Stimulated activated CD4-positive, alpha-beta T cell treated with anti-CD3 and anti-CD28 coated beads, Interleukin-12 subunit alpha, Interleukin-12 subunit beta, amount 100 ng/mL, for 48 hours (primary cell): ENCODE measurements around the gene GPC3.
A peak's percentile ranks its signal among the peaks of the same experiment; 100 is the strongest.
"Not testable (repeated sequence)": the region's sequence is repeated elsewhere in the genome, so short reads cannot be mapped to it uniquely, and the experiment has no call there.

Experiments used
- DNase-seq, 3 donors: peaks; one replicate each; pipeline ENCODE4 v3.0.0-alpha.2; 2020; ENCODE audit warnings: low read depth in 2 of 3, low spot score in 1 of 3

GPC3 gene

DNA sequence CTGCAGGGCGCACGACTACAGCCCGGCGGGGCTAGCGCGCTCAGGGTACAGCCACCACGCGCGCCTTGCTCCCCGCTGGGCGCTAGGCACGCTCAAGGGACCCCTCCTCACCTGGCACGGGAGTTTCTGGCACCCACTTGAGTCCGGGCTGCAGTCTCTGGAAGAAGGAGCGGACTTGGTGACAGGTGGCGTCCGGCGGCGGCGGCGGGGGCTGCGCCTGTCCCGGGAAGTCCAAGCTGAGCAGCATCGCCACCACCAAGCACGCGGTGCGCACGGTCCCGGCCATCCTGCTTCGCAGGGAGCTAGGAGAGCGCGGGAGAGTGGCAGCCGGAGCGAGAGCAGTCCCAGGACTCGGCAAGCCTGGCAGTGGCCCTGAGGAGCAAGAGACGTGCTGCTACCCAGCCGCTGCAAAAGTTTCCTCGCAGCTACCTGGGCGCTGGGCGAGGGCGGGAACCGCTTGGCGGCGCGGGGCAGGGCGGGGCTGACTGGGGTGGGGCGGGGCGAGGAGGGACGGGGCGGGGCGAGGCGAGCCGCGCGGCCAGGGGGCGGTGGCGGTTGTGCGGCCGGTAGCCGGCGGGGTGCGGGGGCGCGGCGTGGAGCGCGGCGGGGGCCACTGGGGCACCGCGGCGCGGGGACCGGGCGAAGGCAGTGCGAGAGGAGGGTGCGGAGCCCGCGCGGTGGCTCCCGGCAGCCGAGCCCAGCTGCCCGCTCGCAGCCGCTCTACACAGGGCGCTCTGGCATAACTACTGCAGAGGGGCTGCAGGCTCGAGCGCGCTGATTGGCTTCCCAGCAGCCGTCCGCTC lies at the start of gene GPC3:
Gene GPC3 (minus strand): TSS at position 431 of the 803 bp plus-strand sequence.
- peak in 2 of 3 donors; percentile 8 to 10 for DNase-seq

DNA sequence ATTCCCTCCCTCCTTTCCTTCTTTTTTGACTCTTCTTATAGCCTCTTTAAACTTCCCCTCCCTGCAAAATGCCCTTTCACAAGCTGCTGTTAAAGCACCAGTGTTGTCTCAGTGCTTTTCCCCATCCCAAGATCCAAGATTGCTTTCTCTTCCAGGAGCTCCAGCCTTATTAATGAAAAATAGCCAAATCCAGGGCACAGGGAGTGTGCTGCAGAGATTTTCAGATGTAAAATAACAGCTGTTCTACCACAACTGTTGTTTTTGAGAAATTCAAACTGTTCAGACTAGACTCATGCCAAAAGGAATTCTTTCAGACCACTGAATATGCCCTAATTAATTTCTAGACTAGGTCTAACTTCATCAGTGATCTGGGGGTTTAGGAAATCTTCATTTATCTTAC lies 47.0 kb upstream of the GPC3 start:
- no peak for DNase-seq

DNA sequence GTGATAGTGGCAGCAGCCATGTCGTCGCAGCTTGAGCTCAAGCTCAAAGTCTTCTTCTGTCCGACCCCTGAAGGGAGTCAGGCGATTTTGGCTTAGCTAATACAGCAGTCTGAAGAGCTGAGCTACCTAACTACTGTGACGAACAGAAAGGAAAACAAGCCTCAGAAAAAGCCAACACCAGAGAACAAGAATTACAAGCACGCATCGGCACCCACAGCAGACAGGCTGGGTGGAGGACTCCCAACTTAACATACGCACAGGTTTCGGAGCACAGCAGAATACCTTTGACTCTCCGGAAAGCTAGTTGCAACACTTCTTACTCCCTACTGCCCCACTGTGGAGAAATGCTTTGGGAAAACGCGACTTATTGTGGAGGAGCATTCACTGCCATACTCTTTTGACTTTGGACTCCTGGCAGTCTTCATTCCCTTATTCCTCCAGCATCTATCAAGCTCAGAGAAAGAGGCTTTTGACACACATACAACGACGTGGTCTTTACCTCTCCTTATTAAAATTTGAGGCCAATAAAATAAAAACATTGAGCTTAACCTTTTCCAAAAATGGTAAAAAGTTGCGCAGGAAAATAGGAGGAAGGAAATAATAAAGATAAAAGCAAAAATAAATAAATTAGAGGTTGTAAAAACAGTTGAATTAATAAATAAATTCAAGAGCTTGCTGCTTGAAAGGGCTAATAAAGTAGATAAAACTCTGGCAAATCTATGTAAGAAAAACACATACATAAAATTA lies 41.3 kb upstream of the GPC3 start:
- DNase-seq = peak in 2 of 3 donors; percentile 4 to 29

DNA sequence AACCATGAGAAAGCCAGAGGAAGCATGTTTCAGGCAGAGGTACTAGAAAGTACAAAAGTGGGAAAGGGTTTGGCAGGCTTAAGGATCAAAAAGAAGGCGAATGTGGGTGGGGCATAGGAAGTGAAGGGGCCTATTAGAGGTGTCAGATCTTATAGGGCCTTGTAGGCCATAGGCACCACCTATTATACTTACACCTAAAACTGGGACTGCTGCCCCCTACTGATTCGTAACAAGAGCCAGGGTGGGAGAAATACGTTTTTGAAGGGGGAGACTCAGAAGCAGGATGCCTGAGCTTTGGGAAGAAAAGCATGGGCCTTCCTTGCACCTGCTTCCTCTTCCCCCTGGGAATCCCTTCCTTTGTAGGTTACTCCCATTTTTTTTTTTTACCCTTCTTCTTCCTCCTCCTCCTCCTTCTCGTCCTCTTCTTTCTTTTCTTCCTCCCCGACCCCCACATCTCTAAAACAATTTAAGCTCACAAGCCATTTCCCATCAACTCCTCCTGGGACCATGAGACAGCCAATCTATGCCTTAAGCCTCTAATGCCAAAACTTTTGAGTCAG lies 40.7 kb upstream of the GPC3 start:
- no peak for DNase-seq

DNA sequence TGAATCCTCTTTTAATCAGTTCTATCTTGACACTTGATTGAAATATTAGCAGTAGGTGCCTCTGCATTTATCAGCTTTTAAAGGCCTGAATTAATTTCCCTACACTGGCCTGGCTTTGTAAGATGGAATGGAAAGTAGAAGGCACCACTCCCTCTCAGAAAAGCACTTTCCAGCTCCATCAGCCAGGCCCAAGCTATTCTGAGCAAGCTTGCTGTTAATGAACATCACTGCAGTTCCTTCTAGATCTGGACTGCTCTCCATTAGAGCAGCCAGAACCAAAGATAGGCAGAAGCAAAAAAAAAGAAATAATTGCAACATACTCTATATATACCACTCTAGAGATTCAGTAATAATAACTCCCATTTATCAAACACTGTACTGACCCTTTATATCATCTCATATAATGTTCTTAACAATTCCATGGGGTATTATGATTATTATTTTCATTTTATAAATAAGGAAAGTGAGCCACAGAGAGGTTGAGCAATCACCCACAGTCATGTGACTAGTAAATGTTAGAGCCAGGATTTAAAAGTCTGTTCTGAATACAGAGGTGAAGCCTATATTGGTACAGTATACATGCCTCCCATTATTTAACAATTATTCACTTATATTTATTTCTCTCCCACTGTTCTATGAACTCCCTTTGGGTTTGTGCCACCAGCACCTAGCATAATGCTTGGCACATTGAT lies 39.4 kb upstream of the GPC3 start:
- DNase-seq = no peak

DNA sequence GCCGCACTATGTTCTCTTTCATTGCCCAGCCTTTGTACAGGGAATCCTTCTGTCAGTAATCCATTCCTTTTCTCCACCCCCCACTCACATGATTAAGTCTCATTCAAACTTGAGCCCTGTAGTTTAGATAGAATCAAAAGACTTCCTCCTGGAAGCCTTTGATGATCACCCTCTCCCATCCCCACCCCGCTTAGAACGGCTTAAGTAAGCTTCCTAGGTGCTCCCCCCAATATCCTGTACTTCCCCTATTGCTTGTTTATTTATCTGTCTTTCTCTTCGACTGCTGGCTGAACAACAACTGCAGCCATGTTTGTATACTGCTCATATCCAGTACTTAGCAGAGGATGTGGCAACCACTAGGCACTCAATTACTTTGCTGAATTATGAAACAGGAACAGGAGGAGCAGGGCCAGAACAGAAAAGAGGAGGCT lies 38.5 kb upstream of the GPC3 start:
- DNase-seq = no peak

DNA sequence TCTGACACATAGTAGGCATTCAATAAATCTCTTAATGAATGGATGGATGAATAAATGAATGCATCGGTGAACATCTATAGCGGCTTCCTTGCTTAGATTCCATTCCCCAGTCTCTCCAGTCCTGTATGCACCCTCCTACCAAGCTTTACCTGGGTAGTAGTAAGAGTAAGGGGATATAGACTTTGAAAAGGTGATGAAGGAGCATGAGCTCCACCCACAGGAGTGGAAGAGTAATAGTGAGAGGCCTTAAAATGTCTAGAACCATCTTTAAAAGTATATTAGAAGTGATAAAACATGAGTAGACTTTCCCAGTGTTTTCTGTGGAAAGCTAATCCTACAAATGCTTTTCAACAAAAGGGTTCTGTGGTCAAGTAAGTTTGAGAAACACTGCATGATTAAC lies 35.5 kb upstream of the GPC3 start:
- DNase-seq = no peak

DNA sequence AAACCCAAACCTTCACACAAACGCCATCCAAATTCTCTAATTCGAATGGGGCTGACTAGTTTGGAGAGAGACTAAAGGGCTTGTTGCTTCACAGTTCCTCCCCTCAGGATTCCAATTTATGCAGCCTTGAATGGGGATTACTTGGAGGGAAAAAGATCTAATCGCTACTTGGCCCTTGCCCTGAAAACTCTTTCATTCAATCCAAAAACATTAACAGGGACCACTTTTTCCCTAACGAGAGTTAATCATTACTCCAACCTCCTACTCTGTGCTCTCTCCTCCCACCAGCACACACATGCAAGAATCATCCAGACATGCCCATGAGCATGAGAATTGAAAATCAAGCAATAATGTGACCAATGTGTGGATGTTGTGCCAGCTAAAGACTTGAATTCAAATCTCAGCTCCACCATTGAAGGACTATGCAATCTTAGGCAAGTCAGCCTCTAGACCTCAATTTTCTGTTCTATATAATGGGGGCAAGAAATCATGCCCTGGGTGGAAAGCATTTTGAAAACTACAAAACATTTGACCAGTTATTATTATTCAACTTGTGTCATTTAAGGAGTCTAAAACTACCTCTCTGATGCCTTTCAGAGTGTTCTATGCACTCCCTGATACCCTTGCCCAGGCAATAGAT lies 34.3 kb upstream of the GPC3 start:
- DNase-seq = no peak

DNA sequence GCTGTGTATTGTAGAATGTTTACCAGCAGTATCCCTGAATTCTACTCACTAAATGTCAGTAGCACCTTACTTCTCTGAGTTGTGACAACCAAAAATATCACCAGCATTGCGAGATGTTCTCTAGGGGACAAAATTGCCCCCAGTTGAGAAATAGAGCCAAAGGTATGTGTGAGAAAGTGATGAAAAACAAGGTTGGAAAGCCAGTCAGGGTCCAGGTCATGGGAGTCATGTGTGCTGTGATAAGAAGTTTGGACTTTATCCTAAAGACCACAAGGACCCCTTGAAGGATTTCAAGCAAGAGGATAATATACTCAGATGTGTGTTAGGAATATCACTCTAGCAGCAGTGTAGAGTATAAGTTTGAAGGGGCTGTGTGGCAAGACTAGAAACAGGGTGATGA lies 30.9 kb upstream of the GPC3 start:
- DNase-seq = not testable (repeated sequence)

DNA sequence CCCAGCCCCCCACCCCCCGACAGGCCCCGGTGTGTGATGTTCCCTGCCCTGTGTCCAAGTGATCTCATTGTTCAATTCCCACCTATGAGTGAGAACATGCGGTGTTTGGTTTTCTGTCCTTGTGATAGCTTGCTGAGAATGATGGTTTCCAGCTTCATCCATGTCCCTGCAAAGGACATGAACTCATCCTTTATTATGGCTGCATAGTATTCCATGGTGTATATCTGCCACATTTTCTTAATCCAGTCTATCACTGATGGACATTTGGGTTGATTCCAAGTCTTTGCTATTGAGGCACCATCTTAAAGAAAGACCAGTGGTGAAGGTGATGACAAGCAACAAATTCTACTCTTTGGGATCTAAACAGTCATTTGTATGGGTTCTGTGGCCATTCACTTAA lies 30.1 kb upstream of the GPC3 start:
- DNase-seq = not testable (repeated sequence)

DNA sequence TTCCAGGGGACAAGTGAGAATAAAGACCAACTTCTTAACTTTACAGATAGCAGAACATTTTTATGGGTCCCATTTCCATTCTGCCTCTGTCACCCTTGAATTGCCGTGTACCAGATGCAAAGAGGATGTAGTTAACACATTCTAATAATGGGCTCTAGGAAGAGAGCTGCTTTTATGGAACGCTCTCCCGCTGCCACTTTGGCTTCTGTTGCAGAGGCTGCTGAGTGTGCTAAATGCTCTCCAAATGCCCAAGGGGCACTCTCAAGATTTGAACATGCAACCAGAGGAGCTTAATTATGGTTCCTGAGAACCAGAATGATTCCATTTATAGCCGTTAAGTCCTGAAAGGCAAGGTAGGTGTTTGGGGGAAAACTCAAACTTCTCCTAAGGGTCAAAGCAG lies 28.1 kb upstream of the GPC3 start:
- DNase-seq = no peak

DNA sequence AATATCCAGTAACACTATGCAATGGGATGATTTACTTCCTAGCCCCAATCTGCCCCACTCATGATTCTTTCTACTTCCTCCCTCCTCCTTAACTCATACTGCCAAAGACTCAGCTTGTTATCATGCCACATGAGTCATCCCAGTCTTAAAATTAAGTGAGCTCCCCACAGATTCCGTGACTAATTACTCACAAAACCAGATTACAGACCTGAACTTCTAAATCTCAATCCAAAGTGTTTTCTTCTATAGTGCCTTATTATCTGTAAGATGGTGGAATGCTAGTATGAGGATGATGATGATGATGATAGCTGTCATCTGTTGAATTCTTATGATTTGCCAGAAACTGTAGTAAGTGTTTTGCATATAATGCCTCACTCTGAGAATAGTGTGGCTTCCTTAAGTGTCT lies 27.7 kb upstream of the GPC3 start:
- no peak for DNase-seq

DNA sequence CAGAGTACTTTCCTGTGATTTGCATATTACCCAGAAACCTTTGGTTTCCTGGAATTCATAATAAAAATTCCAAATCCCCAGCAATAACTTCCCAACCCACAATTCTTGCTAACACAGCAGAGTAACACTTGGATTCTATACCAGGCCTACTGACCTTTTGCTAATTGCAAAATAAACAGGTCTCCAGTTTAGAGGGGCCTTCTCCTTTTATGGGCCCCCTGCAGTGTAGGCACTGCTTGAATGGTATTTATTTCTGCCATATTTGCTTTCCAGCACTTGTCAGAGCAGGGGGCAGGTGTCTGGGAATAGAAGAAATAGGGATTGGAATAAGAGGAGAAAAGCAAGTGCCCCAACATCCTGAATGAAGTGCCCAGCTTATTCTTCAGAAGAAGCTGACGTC lies 25.3 kb upstream of the GPC3 start:
- no peak for DNase-seq

DNA sequence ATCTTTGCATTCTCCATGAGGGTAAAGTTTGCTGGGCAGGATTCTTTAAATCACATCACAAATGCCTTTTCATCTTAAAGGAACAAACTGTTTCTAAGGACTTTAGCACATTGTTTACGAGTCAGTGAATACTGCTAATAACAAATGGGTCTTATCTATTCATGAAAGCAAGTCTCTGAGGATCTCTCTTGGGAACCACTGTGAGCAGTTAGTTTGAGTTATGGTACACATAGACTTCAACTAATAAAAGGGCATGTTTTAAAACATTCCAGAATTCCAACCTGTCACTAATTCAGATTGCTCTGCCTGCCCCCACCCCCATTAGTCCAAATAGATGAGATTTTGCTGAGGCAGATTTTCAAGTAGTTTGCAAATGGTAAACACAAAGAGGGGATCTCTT lies 22.3 kb upstream of the GPC3 start:
- no peak for DNase-seq

DNA sequence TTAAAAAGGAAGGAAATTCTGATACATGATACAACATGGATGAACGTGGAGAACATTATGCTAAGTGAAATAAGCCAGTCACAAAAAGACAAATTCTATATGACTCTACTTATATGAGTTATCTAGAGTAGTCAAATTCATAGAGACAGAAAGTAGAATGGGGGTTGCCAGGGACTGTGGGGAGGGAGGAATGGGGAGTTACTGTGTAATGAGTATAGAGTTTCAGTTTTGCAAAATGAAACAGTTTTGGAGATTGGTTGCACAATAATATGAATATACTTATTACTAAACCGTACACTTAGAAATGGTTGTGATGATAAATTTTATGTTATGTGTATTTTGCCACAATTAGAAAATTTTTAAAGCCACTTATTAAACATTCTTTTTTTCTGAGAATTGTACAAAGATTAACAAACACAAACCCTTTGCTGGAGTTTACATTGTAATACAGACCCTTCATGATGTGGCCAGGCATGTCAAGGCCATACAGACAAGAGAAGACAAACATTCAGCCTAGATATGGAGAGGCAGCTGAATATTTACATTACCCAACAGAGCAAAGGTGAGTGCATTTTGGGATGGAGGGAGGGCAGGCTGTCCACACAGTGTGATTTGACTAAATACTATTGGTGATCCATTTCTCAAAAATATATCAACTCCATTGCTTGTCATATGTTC lies 21.2 kb upstream of the GPC3 start:
- DNase-seq = peak in 1 of 3 donors; percentile 8

DNA sequence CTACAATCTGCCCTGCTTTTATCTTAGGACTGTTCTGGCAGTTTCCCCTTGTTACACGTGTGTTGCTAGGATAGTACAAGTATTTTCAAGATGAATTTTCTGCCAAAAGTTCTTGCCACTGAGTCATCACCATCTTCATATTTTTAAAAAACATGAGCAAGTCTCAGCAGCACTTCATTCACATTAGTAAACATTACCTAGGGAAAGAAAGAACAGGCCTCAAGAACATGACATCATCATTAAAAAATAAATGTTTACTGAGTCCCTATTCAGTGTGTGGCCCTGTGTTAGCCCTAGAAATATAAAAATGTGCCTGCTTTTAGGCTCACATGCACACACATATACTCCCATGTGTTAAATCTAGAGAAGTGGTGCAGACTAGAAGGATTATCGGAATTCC lies 18.7 kb upstream of the GPC3 start:
- DNase-seq = no peak

DNA sequence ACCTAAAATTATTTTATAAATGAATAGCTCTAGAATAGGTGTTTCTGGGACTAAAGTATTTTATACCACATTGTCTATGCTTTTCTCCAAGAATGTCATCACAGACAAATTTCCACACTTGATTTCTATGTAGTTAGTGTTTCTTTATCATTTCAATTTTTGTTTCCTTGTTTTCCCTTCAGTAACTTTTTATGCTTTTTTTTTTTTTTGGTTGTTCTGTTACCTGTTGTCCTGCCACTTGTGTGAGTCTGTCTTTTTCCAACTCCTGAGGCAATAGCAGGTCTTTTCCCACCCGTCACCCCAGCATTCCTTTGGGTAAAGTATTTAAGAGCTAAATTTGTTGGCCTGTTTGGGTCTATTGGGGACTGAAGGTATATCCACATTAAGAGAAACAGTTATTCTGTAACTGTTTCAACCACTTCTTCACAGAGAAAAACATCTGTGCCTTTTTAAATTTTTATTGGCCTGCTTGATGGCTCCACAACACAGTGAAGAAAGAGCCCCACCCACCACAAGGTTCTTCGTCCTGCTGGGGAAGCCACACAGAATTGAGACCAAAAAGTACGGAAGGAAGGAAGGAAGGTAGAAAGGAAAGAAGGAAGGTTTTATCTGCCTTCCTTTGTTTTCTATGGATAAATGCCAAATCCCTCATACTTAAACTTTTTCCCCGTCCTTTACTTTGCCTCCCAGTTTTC lies 17.7 kb upstream of the GPC3 start:
- no peak for DNase-seq

DNA sequence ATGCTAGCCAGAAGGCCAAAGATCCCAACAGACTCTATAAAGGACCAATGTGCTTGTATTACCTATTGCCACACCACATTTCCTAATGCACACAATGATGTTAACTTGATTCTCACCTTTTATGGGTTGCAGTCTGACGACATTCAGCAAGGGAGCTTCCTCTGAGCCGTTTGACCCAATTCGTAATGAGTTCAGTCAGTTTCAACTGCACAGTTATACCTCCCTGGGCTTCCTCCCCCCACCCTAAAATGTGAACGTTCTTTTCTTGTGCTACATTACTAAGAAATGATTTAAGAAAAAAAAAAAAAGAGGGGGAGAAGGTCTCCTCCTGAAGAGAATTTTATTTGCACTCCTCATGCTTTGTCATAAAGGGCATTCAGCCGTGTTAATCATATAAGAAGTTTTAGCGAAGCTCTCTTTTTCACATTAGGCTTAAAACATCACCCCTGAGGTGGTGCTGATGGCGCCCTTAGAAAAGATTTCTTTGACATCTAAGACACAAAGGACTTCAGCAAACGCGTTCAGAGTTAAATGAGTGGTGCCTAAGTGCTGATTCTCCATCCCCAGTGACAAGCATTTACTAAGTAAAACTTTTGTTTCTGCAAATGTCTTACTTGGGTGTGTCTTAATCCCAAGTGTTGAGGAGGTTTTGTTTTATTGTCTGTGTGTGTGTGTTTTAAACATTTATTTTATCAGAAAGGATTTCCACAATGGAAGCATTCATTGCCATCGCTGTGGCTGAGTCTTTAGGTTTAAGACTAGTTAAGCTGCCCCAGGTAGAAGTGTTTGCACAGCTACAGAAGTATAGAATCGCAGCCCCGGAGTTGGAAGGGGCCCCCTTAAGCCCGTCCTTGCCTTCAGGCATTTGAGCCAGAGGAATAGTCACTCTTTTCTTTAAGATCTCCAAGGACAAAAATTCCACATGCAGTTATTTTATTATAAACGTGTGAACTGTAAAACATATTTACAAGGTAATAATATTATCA lies 15.2 kb upstream of the GPC3 start:
- DNase-seq = no peak
